HEK293 (cell line): ENCODE measurements around the gene SLC51B.

Experiments
- KLF10 ChIP-seq: fragments of 450-650 bp; IDR thresholded peaks from 2 replicates; pipeline ENCODE4 v1.5.1; 2018; ENCODE audit warnings: missing biosample characterization, mild to moderate bottlenecking, missing genetic modification characterization
- ZFP69B ChIP-seq: fragments of 450-650 bp; formaldehyde crosslinking; IDR thresholded peaks from 2 replicates; pipeline ENCODE4 v1.5.1; 2016; ENCODE audit warnings: missing biosample characterization, missing genetic modification characterization
- ZNF423 ChIP-seq: fragments of 450-650 bp; formaldehyde crosslinking; IDR thresholded peaks from 2 replicates; pipeline ENCODE4 v1.5.1; 2016; ENCODE audit warnings: missing biosample characterization, missing genetic modification characterization
- ZNF658 ChIP-seq: fragments of 450-650 bp; formaldehyde crosslinking; IDR thresholded peaks from 2 replicates; pipeline ENCODE4; 2016; ENCODE audit warnings: missing biosample characterization, missing genetic modification characterization
- ZNF670 ChIP-seq: fragments of 450-650 bp; formaldehyde crosslinking; IDR thresholded peaks from 2 replicates; pipeline ENCODE4 v1.5.1; 2016; ENCODE audit warnings: missing biosample characterization, missing genetic modification characterization, low read depth
- ZNF777 ChIP-seq: fragments of 450-650 bp; formaldehyde crosslinking; IDR thresholded peaks from 2 replicates; pipeline ENCODE4 v1.5.1; 2017; ENCODE audit warnings: missing biosample characterization, missing genetic modification characterization, borderline replicate concordance
- TF ChIP-seq, protein P1 (sequence below): fragments of 450-650 bp; IDR thresholded peaks from 2 replicates; pipeline ENCODE4 v1.5.1; 2018; ENCODE audit warnings: missing biosample characterization, missing genetic modification characterization
- TF ChIP-seq, protein P2 (sequence below): fragments of 450-650 bp; formaldehyde crosslinking; IDR thresholded peaks from 2 replicates; pipeline ENCODE4 v1.5.1; 2016; ENCODE audit warnings: missing biosample characterization, missing genetic modification characterization
- TF ChIP-seq, protein P3 (sequence below): fragments of 450-650 bp; formaldehyde crosslinking; IDR thresholded peaks from 2 replicates; pipeline ENCODE4 v1.5.1; 2016; ENCODE audit warnings: missing biosample characterization, missing genetic modification characterization
- TF ChIP-seq, protein P4 (sequence below): fragments of 450-650 bp; formaldehyde crosslinking; IDR thresholded peaks from 2 replicates; pipeline ENCODE4 v1.5.1; 2016; ENCODE audit warnings: missing biosample characterization, missing genetic modification characterization
- TF ChIP-seq, protein P5 (sequence below): fragments of 450-650 bp; formaldehyde crosslinking; IDR thresholded peaks from 2 replicates; pipeline ENCODE4 v1.5.1; 2016; ENCODE audit warnings: missing biosample characterization, missing genetic modification characterization

DNA sequence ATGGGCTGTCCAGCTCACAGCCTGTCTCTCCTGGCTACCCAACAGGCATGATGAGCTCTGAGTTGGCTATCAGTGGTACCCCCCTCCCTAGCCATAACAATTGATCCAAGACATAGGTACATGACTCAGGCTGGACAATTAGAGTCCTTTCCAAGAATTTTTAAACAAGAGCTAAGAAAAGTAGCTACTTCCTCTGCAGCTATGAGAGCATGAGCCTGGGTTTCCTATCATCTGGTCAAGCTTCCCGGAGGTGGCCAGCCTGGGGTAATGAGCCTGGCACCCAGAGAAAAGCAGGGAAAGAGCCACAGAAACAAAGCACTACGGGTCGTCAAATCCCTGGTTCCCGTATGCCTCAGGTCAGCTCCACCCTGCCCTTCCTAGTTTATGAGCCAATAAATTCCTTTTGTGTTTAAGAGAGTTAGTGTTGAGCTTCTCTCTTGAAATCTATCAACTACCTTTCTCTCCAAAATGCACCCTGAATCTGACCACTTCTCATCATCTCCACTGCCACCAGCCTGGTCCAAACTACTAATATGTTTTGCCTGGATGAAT, 2.3 kb upstream of the SLC51B start:
- TF ChIP-seq, protein P1, sequence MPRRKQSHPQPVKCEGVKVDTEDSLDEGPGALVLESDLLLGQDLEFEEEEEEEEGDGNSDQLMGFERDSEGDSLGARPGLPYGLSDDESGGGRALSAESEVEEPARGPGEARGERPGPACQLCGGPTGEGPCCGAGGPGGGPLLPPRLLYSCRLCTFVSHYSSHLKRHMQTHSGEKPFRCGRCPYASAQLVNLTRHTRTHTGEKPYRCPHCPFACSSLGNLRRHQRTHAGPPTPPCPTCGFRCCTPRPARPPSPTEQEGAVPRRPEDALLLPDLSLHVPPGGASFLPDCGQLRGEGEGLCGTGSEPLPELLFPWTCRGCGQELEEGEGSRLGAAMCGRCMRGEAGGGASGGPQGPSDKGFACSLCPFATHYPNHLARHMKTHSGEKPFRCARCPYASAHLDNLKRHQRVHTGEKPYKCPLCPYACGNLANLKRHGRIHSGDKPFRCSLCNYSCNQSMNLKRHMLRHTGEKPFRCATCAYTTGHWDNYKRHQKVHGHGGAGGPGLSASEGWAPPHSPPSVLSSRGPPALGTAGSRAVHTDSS (tag by site-specific recombination) = no peak
- TF ChIP-seq, protein P2, sequence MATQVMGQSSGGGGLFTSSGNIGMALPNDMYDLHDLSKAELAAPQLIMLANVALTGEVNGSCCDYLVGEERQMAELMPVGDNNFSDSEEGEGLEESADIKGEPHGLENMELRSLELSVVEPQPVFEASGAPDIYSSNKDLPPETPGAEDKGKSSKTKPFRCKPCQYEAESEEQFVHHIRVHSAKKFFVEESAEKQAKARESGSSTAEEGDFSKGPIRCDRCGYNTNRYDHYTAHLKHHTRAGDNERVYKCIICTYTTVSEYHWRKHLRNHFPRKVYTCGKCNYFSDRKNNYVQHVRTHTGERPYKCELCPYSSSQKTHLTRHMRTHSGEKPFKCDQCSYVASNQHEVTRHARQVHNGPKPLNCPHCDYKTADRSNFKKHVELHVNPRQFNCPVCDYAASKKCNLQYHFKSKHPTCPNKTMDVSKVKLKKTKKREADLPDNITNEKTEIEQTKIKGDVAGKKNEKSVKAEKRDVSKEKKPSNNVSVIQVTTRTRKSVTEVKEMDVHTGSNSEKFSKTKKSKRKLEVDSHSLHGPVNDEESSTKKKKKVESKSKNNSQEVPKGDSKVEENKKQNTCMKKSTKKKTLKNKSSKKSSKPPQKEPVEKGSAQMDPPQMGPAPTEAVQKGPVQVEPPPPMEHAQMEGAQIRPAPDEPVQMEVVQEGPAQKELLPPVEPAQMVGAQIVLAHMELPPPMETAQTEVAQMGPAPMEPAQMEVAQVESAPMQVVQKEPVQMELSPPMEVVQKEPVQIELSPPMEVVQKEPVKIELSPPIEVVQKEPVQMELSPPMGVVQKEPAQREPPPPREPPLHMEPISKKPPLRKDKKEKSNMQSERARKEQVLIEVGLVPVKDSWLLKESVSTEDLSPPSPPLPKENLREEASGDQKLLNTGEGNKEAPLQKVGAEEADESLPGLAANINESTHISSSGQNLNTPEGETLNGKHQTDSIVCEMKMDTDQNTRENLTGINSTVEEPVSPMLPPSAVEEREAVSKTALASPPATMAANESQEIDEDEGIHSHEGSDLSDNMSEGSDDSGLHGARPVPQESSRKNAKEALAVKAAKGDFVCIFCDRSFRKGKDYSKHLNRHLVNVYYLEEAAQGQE (tag by site-specific recombination) = no peak
- TF ChIP-seq, protein P3, sequence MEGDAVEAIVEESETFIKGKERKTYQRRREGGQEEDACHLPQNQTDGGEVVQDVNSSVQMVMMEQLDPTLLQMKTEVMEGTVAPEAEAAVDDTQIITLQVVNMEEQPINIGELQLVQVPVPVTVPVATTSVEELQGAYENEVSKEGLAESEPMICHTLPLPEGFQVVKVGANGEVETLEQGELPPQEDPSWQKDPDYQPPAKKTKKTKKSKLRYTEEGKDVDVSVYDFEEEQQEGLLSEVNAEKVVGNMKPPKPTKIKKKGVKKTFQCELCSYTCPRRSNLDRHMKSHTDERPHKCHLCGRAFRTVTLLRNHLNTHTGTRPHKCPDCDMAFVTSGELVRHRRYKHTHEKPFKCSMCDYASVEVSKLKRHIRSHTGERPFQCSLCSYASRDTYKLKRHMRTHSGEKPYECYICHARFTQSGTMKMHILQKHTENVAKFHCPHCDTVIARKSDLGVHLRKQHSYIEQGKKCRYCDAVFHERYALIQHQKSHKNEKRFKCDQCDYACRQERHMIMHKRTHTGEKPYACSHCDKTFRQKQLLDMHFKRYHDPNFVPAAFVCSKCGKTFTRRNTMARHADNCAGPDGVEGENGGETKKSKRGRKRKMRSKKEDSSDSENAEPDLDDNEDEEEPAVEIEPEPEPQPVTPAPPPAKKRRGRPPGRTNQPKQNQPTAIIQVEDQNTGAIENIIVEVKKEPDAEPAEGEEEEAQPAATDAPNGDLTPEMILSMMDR = no peak
- no peak for TF ChIP-seq ZNF670 (tag by site-specific recombination)
- TF ChIP-seq, protein P4, sequence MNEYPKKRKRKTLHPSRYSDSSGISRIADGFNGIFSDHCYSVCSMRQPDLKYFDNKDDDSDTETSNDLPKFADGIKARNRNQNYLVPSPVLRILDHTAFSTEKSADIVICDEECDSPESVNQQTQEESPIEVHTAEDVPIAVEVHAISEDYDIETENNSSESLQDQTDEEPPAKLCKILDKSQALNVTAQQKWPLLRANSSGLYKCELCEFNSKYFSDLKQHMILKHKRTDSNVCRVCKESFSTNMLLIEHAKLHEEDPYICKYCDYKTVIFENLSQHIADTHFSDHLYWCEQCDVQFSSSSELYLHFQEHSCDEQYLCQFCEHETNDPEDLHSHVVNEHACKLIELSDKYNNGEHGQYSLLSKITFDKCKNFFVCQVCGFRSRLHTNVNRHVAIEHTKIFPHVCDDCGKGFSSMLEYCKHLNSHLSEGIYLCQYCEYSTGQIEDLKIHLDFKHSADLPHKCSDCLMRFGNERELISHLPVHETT (tag by site-specific recombination) = no peak
- TF ChIP-seq, protein P5, sequence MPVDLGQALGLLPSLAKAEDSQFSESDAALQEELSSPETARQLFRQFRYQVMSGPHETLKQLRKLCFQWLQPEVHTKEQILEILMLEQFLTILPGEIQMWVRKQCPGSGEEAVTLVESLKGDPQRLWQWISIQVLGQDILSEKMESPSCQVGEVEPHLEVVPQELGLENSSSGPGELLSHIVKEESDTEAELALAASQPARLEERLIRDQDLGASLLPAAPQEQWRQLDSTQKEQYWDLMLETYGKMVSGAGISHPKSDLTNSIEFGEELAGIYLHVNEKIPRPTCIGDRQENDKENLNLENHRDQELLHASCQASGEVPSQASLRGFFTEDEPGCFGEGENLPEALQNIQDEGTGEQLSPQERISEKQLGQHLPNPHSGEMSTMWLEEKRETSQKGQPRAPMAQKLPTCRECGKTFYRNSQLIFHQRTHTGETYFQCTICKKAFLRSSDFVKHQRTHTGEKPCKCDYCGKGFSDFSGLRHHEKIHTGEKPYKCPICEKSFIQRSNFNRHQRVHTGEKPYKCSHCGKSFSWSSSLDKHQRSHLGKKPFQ = no peak
- TF ChIP-seq ZNF658 (tag by site-specific recombination) = no peak
- TF ChIP-seq KLF10 (tag by site-specific recombination) = no peak
- TF ChIP-seq ZFP69B (tag by site-specific recombination) = no peak
- no peak for TF ChIP-seq ZNF777
- no peak for TF ChIP-seq ZNF423 (tag by site-specific recombination)
